Measurements from ENCODE around the gene CKS1B. TPM values are rescaled to one million over a fixed set of nuclear protein-coding genes. Genes with fewer than 3 reads are reported as not detected.

The CKS1B gene
- polyA plus RNA-seq, 3 donors from 2014 or later: 59.5 to 82.7 (median 67.5) TPM

GRCh38 chr1:155009221-155009711 lies 34.8 kb downstream of the CKS1B start:
- no peak for DNase-seq
- Mint-ChIP-seq H3K36me3 (no peaks in the 10 kb centered on the region), H3K9me3 (peaks cover 0 to 1% (median 0%) of the 10 kb centered on the region in 6 donors), H3K4me3 (peak overlapping the region in 2 of 5 donors; percentile 35 to 51), H3K27me3 (ENCODE audit: low read depth in 3 of 3) (peaks cover 0 to 1% (median 1%) of the 10 kb centered on the region in 3 donors), H3K27ac (peak overlapping the region in 3 of 6 donors; percentile 16 to 93 (median 60)), H3K4me1 (peaks cover 72 to 74% of the 10 kb centered on the region in 2 donors)

- Mint-ChIP-seq H3K4me1 (peaks cover 68 to 70% of the 10 kb centered on the region in 2 donors), H3K4me3 (peak overlapping the region; percentile 43 to 52 (median 50)), H3K36me3 (no peaks in the 10 kb centered on the region), H3K27me3 (ENCODE audit: low read depth in 3 of 3) (peaks cover 0 to 1% (median 0%) of the 10 kb centered on the region in 3 donors), H3K9me3 (peaks cover 0 to 1% (median 0%) of the 10 kb centered on the region in 6 donors), H3K27ac (peak overlapping the region in 5 of 6 donors; percentile 13 to 93 (median 60))
- DNase-seq: no peak
Measured at GRCh38 chr1:155009742-155010141, 35.3 kb downstream of the CKS1B start.

GRCh38 chr1:155010211-155010918 lies 35.9 kb downstream of the CKS1B start:
- peaks cover 0 to 1% (median 0%) of the 10 kb centered on the region in 3 donors for H3K27me3 Mint-ChIP-seq (ENCODE audit: low read depth in 3 of 3)
- H3K9me3 Mint-ChIP-seq: peaks cover 0 to 1% (median 0%) of the 10 kb centered on the region in 6 donors
- H3K4me1 Mint-ChIP-seq: peaks cover 64 to 67% of the 10 kb centered on the region in 2 donors
- H3K27ac Mint-ChIP-seq: peak overlapping the region in 4 of 6 donors; percentile 16 to 93 (median 72)
- H3K4me3 Mint-ChIP-seq: peak overlapping the region; percentile 43 to 53 (median 51)
- DNase-seq: no peak
- no peaks in the 10 kb centered on the region for H3K36me3 Mint-ChIP-seq

GRCh38 chr1:155011004-155011416 lies 36.5 kb downstream of the CKS1B start:
- H3K9me3 Mint-ChIP-seq: peaks cover 0 to 1% (median 0%) of the 10 kb centered on the region in 6 donors
- H3K36me3 Mint-ChIP-seq: peaks cover 0 to 3% (median 0%) of the 10 kb centered on the region in 3 donors
- DNase-seq: no peak
- peak overlapping the region in 3 of 6 donors; percentile 26 to 51 (median 32) for H3K27ac Mint-ChIP-seq
- H3K4me3 Mint-ChIP-seq: peak overlapping the region in 3 of 5 donors; percentile 3 to 36 (median 18)
- H3K27me3 Mint-ChIP-seq (ENCODE audit: low read depth in 3 of 3): peaks cover 0 to 1% (median 0%) of the 10 kb centered on the region in 3 donors
- H3K4me1 Mint-ChIP-seq: peaks cover 60 to 66% of the 10 kb centered on the region in 2 donors

- Mint-ChIP-seq H3K27me3 (ENCODE audit: low read depth in 3 of 3) (peaks cover 0 to 4% (median 0%) of the 10 kb centered on the region in 3 donors), H3K36me3 (peaks cover 0 to 4% (median 0%) of the 10 kb centered on the region in 3 donors), H3K27ac (peak overlapping the region in 2 of 6 donors; percentile 26 to 32), H3K4me1 (peaks cover 60 to 63% of the 10 kb centered on the region in 2 donors), H3K4me3 (peak overlapping the region in 2 of 5 donors; percentile 29 to 36), H3K9me3 (peaks cover 0 to 1% (median 0%) of the 10 kb centered on the region in 6 donors)
- DNase-seq: no peak
Measured at GRCh38 chr1:155011437-155012025, 37.0 kb downstream of the CKS1B start.

GRCh38 chr1:155012026-155012546 lies 37.6 kb downstream of the CKS1B start:
- DNase-seq: no peak
- Mint-ChIP-seq H3K4me1 (peaks cover 56 to 57% of the 10 kb centered on the region in 2 donors), H3K4me3 (peak overlapping the region in 2 of 5 donors; percentile 12 to 29)

GRCh38 chr1:155012776-155013602 lies 38.5 kb downstream of the CKS1B start:
- Mint-ChIP-seq H3K27me3 (ENCODE audit: low read depth in 3 of 3) (peaks cover 0 to 4% (median 0%) of the 10 kb centered on the region in 3 donors), H3K9me3 (peaks cover 0 to 1% (median 0%) of the 10 kb centered on the region in 6 donors), H3K36me3 (peaks cover 0 to 4% (median 0%) of the 10 kb centered on the region in 3 donors), H3K4me3 (peak overlapping the region in 3 of 5 donors; percentile 3 to 46 (median 20)), H3K27ac (peak overlapping the region; percentile 35 to 87 (median 82)), H3K4me1 (peaks cover 61 to 62% of the 10 kb centered on the region in 2 donors)
- DNase-seq: no peak

More at GRCh38 chr1:155012026-155012546, 37.6 kb downstream of the CKS1B start:
- peak overlapping the region in 5 of 6 donors; percentile 35 to 86 (median 45) for H3K27ac Mint-ChIP-seq
- H3K27me3 Mint-ChIP-seq (ENCODE audit: low read depth in 3 of 3): peaks cover 0 to 4% (median 0%) of the 10 kb centered on the region in 3 donors
- peaks cover 0 to 4% (median 0%) of the 10 kb centered on the region in 3 donors for H3K36me3 Mint-ChIP-seq
- peaks cover 0 to 1% (median 0%) of the 10 kb centered on the region in 6 donors for H3K9me3 Mint-ChIP-seq

GRCh38 chr1:155013632-155014031 lies 39.2 kb downstream of the CKS1B start:
- Mint-ChIP-seq H3K36me3 (peaks cover 0 to 4% (median 0%) of the 10 kb centered on the region in 3 donors), H3K4me3 (peak overlapping the region in 1 of 5 donors; percentile 14), H3K4me1 (peaks cover 61 to 62% of the 10 kb centered on the region in 2 donors), H3K9me3 (no peaks in the 10 kb centered on the region), H3K27ac (peak overlapping the region in 4 of 6 donors; percentile 35 to 72 (median 66)), H3K27me3 (ENCODE audit: low read depth in 3 of 3) (peaks cover 0 to 4% (median 0%) of the 10 kb centered on the region in 3 donors)
- DNase-seq: no peak

- H3K9me3 Mint-ChIP-seq: no peaks in the 10 kb centered on the region
- peaks cover 49 to 55% of the 10 kb centered on the region in 2 donors for H3K4me1 Mint-ChIP-seq
- no peak overlapping the region for H3K4me3 Mint-ChIP-seq
- H3K27me3 Mint-ChIP-seq (ENCODE audit: low read depth in 3 of 3): peaks cover 0 to 4% (median 0%) of the 10 kb centered on the region in 3 donors
- H3K36me3 Mint-ChIP-seq: peaks cover 0 to 4% (median 0%) of the 10 kb centered on the region in 3 donors
- H3K27ac Mint-ChIP-seq: no peak overlapping the region
- no peak for DNase-seq
Measured at GRCh38 chr1:155014709-155015508, 40.4 kb downstream of the CKS1B start.

GRCh38 chr1:155015527-155016230 lies 41.2 kb downstream of the CKS1B start:
- H3K4me3 Mint-ChIP-seq: peak overlapping the region in 2 of 5 donors; percentile 38 to 41
- peaks cover 43 to 48% of the 10 kb centered on the region in 2 donors for H3K4me1 Mint-ChIP-seq
- peaks cover 0 to 4% (median 0%) of the 10 kb centered on the region in 3 donors for H3K27me3 Mint-ChIP-seq (ENCODE audit: low read depth in 3 of 3)
- H3K36me3 Mint-ChIP-seq: peaks cover 0 to 4% (median 0%) of the 10 kb centered on the region in 3 donors
- no peak for DNase-seq
- no peak overlapping the region for H3K27ac Mint-ChIP-seq
- no peaks in the 10 kb centered on the region for H3K9me3 Mint-ChIP-seq

GRCh38 chr1:155016231-155016831 lies 41.9 kb downstream of the CKS1B start:
- Mint-ChIP-seq H3K27ac (no peak overlapping the region), H3K27me3 (ENCODE audit: low read depth in 3 of 3) (peaks cover 0 to 2% (median 0%) of the 10 kb centered on the region in 3 donors), H3K4me1 (peaks cover 38 to 44% of the 10 kb centered on the region in 2 donors), H3K4me3 (peak overlapping the region in 4 of 5 donors; percentile 30 to 43 (median 40)), H3K9me3 (no peaks in the 10 kb centered on the region), H3K36me3 (peaks cover 0 to 4% (median 0%) of the 10 kb centered on the region in 3 donors)
- no peak for DNase-seq
